ENCODE measurements around the gene SERPINB6.
"Not testable (repeated sequence)": the region's sequence is repeated elsewhere in the genome, so short reads cannot be mapped to it uniquely, and the experiment has no call there.

SERPINB6 gene

GRCh38 chr6:2938632-2939083 is 32.7 kb downstream of the SERPINB6 start:
- DNase-seq (ENCODE audit: low read depth) = no peak

GRCh38 chr6:2938004-2938631 is 33.2 kb downstream of the SERPINB6 start:
- no peak for DNase-seq (ENCODE audit: low read depth)

- no peak for DNase-seq (ENCODE audit: low read depth)
These were observed 33.8 kb downstream of the SERPINB6 start for GRCh38 chr6:2937627-2938003.

- DNase-seq (ENCODE audit: low read depth) = no peak
These were observed 35.6 kb downstream of the SERPINB6 start for GRCh38 chr6:2935566-2936291.

GRCh38 chr6:2934057-2934456 is 37.3 kb downstream of the SERPINB6 start:
- DNase-seq (ENCODE audit: low read depth) = no peak

DNA sequence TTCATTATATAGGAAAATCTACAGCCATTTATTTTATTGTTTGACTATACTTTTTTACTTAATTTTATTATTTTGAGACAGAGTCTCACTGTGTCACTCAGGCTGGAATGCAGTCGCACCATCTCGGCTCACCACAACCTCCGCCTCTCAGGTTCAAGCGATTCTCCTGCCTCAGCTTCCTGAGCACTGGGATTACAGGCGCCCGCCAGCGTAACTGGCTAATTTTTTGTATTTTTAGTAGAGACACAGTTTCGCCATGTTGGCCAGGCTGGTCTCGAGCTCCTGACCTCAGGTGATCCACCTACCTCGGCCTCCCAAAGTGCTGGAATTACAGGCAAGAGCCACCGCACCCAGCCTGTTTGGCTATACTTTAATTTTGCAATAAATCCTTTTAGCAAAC is 38.5 kb downstream of the SERPINB6 start:
- DNase-seq (ENCODE audit: low read depth) = not testable (repeated sequence)

DNA sequence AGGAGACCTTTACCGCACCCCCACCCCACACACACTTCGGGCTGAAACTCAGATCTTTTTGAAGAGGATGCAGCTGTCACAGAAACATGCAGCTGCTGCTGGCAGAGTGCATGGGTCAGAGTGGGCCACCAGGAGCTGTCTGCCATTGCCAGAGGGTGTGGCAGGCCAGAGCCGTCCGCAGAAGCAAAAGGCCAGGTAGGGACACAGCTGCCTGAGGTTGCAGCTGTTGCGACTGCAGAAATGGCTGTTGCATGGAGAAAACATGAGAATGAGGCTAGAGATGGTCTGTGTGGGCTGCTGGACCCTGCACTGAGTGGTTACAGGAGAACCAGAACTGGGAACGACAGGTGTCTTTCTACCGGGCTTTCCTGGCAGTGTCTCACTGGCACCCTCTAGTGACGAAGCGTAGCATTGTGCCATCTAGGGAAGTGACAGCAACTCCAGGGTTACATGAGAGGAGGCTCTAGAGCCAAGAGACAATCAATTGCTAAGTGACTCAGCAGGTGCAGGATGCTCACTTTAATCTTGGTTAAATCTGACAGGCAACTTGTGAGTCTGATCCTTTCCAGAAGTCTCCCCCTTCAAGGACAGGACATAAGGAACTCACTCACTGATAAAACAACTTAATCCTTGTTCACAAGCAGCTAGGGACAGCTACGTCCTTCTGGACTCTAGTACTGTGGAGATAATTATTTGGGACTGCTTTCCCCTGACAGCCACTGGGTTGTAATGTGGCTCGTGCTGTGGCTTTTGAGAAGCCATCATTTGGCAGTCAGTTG is 39.2 kb downstream of the SERPINB6 start:
- DNase-seq (ENCODE audit: low read depth) = peak; percentile 49

DNA sequence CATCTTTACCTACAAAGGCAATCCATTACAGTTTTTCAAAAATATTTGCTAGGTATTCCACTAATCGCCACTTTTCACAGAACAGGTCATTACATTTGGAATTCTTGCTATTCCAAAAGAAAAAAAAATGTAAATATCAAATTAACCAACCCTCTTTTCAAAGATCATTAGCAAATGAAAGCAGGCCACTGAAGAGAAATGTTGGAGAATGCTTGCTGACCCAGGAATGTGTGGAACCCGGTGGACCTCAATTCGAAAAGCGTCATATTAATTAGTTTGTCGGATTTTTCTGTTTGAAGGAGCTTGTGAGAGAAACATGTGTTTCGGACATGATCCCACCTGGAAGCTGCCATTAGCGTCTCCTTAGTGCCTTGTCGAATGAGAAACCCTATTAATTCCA is 40.3 kb downstream of the SERPINB6 start:
- no peak for DNase-seq (ENCODE audit: low read depth)

GRCh38 chr6:2927931-2928330 is 43.4 kb downstream of the SERPINB6 start:
- DNase-seq (ENCODE audit: low read depth) = not testable (repeated sequence)

- not testable (repeated sequence) for DNase-seq (ENCODE audit: low read depth)
These were observed 45.3 kb downstream of the SERPINB6 start for GRCh38 chr6:2925842-2926747.

DNA sequence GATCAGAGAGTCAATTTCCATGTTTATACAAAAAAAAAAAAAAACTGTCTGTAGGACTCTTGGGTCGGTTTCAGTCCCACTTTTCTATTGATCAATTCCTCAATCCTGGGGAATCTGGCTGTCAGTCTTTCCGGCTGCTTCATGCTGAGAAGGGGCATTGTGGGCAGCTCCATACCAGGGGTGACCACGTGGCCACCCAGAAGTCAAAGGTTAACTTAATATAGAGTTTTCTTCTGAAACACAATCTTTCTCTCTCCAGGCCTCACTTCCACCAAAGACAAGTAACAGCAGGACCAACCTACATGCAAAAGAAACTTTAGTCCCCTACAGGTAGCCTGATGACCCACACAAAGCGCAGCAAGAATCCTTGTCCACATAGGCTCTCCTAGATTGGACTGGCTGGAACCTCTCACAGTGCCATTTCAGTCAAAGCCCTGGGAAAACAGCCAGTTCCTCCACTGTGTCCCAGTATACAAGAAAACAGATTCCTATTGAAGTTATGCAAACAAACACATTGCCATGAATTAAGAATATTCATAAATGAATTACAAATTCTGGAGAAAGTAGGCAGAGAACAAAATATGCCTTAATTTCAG is 49.7 kb downstream of the SERPINB6 start:
- no peak for DNase-seq (ENCODE audit: low read depth)

DNA sequence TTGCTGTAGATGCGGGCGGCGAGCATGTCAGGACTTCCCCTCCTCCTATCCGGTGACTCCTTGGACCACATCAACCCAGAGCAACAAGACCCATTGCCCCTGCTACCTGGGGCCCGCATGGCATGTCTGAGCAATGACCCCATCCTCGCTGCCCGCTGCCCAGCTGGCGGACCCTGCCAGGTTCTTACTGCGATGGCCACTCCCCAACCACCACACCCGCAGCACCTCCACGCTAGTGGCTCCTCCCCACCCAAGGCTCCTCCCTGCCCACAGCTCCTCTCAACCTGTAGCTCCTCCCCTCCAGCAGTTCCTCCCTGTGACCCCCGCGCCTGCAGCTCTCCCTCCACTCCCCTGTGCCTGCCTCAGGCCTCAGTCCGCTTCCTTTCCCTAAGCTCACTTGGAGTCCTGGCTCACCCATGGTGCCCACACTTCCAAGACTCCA is 50.7 kb downstream of the SERPINB6 start:
- DNase-seq (ENCODE audit: low read depth) = no peak

DNA sequence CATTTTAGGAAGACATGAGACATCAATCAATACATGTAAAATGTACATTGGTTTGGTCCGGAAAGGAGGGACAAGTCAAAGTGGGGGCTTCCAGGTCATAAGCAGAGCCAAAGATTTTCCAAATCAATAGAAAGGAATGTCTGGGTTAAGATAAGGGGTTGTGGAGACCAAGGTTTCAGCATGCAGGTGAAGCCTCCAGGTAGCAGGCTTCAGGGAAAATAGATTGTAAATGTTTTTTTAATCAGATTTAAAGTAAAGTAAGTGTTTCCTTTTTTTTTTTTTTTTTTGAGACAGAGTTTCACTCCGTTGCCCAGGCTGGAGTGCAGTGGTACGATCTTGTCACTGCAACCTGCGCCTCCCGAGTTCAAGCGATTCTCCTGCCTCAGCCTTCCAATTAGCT is 51.5 kb downstream of the SERPINB6 start:
- no peak for DNase-seq (ENCODE audit: low read depth)

DNA sequence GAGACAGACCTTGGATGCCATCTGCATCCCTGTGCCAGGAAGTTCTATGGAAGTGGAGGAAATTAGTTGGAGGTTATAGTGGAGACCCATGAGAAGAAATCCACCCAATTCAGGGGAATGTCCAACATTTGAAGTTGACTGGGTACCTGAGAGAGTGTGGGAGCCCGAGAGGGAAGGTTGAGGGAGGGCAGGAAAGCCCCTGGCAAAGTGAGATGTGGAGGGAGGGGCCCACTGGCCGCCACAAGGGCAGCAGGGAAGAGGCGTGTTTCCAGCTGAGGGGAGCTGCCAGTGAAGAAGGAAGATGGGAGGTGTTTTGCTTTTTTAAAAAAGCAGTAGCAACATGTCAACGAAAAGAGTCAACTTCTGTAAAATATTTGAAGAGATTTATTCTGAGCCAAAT is 52.0 kb downstream of the SERPINB6 start:
- no peak for DNase-seq (ENCODE audit: low read depth)

- DNase-seq (ENCODE audit: low read depth) = no peak
These were observed 52.4 kb downstream of the SERPINB6 start for GRCh38 chr6:2918936-2919335.

DNA sequence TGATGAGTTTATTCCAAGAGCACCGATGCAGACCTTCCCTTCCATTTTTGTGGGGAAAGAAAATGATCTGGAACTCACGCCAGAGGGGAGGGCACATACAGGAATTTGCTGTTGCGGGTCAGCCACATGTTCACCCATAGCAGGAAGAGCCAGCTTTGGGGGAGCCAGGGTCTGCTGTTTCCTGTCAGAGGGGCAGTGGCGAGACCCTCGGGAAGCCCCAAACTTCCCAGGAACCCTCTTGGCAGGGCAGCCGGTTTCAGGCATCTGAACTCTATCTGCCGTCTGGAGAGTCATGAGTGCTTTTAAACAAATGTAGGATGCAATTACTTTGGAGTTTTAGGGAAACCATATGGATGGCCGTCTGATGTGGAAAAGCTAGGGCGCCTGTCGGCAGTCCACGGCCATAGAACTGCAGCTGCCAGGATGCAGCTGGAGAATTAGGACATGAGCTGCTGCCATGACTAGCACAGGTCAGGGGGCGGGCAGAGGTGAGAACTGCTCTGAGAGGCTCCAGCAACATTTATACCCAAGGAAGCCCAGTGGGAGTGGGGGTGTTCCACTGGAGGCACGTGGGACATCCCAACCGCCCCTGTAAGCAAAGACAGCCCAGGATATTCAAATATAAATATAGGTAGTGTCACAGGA is 53.4 kb downstream of the SERPINB6 start:
- DNase-seq (ENCODE audit: low read depth) = no peak

- no peak for DNase-seq (ENCODE audit: low read depth)
These were observed 54.3 kb downstream of the SERPINB6 start for GRCh38 chr6:2917065-2917464.

GRCh38 chr6:2916158-2916925 is 55.0 kb downstream of the SERPINB6 start:
- no peak for DNase-seq (ENCODE audit: low read depth)

- DNase-seq (ENCODE audit: low read depth) = no peak
These were observed 56.2 kb downstream of the SERPINB6 start for GRCh38 chr6:2915150-2915549.

DNA sequence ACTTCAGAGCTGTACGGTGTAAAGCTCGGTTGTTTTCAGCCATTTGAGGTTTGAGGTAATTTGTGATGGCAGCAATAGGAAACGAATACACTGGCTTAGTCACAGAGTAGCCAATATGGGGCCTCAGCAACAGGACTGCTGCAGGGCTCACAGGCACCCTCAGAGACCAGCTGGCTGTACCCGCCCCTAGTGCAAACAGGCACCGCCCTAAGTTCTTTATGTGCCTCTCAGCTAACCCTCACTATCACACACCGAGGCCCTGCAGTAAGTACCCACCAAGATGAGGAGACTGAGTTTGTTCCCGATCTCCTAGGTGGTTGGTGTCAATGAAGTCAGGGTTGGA is 57.1 kb downstream of the SERPINB6 start:
- no peak for DNase-seq (ENCODE audit: low read depth)
